OCI-LY7 (cell line): ENCODE measurements around the gene DPYSL5. TPM values are rescaled to one million over a fixed set of nuclear protein-coding genes. Genes with fewer than 3 reads are reported as not detected.

Experiments
- Bru-seq: library from RNA; stranded (reverse); fragments of 400-500 nt; gene quantifications from one replicate; lab custom pipeline; 2021; lab: Mats Ljungman, UMichigan
- BruChase-seq, 2 experiments: library from RNA; stranded (reverse); fragments of 400-500 nt; gene quantifications; one replicate each; lab custom pipeline; 2021; lab: Mats Ljungman, UMichigan
- BruUV-seq: library from RNA; stranded (reverse); fragments of 400-500 nt; replicated peaks from 2 replicates; lab custom pipeline; 2021; lab: Mats Ljungman, UMichigan
- CTCF ChIA-PET: fragments of 300-600 bp; sonication (Branson Sonifier 250); formaldehyde crosslinking; loops from one replicate; lab custom pipeline; 2022; ENCODE audit warnings: antibody characterized with exemption; ENCODE audit not compliant: unreplicated experiment; lab: Charles Lee
- POLR2A ChIA-PET: fragments of 300-600 bp; sonication (Branson Sonifier 250); formaldehyde crosslinking; loops from one replicate; lab custom pipeline; 2022; ENCODE audit warnings: antibody characterized with exemption; lab: Charles Lee
- DNase-seq: peaks from one replicate; pipeline ENCODE4 v3.0.0-alpha.2; 2015; ENCODE audit warnings: low spot score
- H2AFZ ChIP-seq: fragments of 200-600 bp; sonication (generic), shearing (Covaris generic); 2 replicates; pipeline ENCODE4 v1.6.1; 2014; ENCODE audit warnings: mild to moderate bottlenecking, antibody characterized with exemption, low read length, moderate library complexity
- H3K27ac ChIP-seq: fragments of 200-600 bp; sonication (generic); 2 replicates; pipeline ENCODE4 v1.5.1; 2014; ENCODE audit warnings: mixed run types, low read depth, mild to moderate bottlenecking, moderate library complexity, low read length, inconsistent platforms; ENCODE audit not compliant: poor library complexity, severe bottlenecking
- H3K36me3 ChIP-seq: fragments of 200-600 bp; sonication (generic); 2 replicates; pipeline ENCODE4 v1.6.1; 2014; ENCODE audit warnings: mild to moderate bottlenecking, antibody characterized with exemption, low read length, moderate library complexity, mixed read lengths; ENCODE audit not compliant: insufficient read depth
- H3K4me1 ChIP-seq: fragments of 200-600 bp; sonication (generic); 2 replicates; pipeline ENCODE4 v1.5.1; 2014; ENCODE audit warnings: mild to moderate bottlenecking, low read length; ENCODE audit not compliant: insufficient read depth, poor library complexity, severe bottlenecking
- H3K4me2 ChIP-seq: fragments of 200-600 bp; sonication (generic); 2 replicates; pipeline ENCODE4 v1.6.1; 2014; ENCODE audit warnings: mild to moderate bottlenecking, low read length
- H3K4me3 ChIP-seq: fragments of 200-600 bp; sonication (generic); 2 replicates; pipeline ENCODE4 v1.5.1; 2014; ENCODE audit warnings: mild to moderate bottlenecking, low read depth, low read length; ENCODE audit not compliant: poor library complexity, severe bottlenecking
- H3K79me2 ChIP-seq: fragments of 200-600 bp; sonication (generic); 2 replicates; pipeline ENCODE4 v1.6.1; 2016; ENCODE audit warnings: low read depth, mild to moderate bottlenecking, low read length, moderate library complexity, mixed read lengths; ENCODE audit not compliant: insufficient read depth
- H3K9me2 ChIP-seq: fragments of 200-600 bp; sonication (generic); 2 replicates; pipeline ENCODE4 v1.6.1; 2016; ENCODE audit warnings: mild to moderate bottlenecking, low read length, mixed read lengths; ENCODE audit not compliant: insufficient read depth
- H3K9me3 ChIP-seq: fragments of 200-600 bp; sonication (generic); 2 replicates; pipeline ENCODE4 v1.6.1; 2014; ENCODE audit warnings: mild to moderate bottlenecking, mixed run types, low read length, mixed read lengths
- H4K20me1 ChIP-seq: fragments of 200-600 bp; sonication (generic); 2 replicates; pipeline ENCODE4 v1.6.1; 2014; ENCODE audit warnings: mild to moderate bottlenecking, antibody characterized with exemption, low read length, moderate library complexity, mixed read lengths; ENCODE audit not compliant: insufficient read depth
- CTCF ChIP-seq: fragments of 200-600 bp; sonication (generic); conservative IDR thresholded peaks from 2 replicates; pipeline ENCODE4 v1.5.1; 2014; ENCODE audit warnings: mild to moderate bottlenecking, antibody characterized with exemption, low read length, moderate library complexity, mixed read lengths
- EZH2phosphoT487 ChIP-seq: fragments of 200-600 bp; sonication (generic); IDR thresholded peaks from 2 replicates; pipeline ENCODE4 v1.6.1; 2018; ENCODE audit warnings: low read depth, borderline replicate concordance, mild to moderate bottlenecking, mixed run types, antibody characterized with exemption, low read length, moderate library complexity, mixed read lengths
- intact Hi-C: fragments of 100-400 bp; cut with micrococcal nuclease; formaldehyde crosslinking; loops from one replicate; pipeline ENCODE4 v1.10.0; 2022; ENCODE audit not compliant: unreplicated experiment
- long read RNA-seq: library from polyadenylated mRNA; stranded (forward); transcript quantifications from one replicate; pipeline ENCODE4 v2.0.0, GENCODE V29; 2022
- total RNA-seq, 2 experiments: library from RNA; depleted of rRNA in 1 of 2; stranded (reverse); fragments of >200 nt in 1 of 2; shearing (Covaris generic) in 1 of 2; gene quantifications; 2 replicates each; pipeline ENCODE4 v1.2.3, GENCODE V29; 2014 to 2022

Gene DPYSL5
- total RNA-seq (2014; rRNA removed; shearing (Covaris generic)) (not detected in 2 replicates), total RNA-seq (2022) (not detected in 2 replicates), Bru-seq, nascent RNA (not detected), BruChase-seq, experiment 1, labeled RNA remaining after a 6-hour chase (not detected), BruChase-seq, experiment 2, labeled RNA remaining after a 2-hour chase (percentile 2 among the genes with signal in this experiment)
- long read RNA-seq = 0 reads

DNA sequence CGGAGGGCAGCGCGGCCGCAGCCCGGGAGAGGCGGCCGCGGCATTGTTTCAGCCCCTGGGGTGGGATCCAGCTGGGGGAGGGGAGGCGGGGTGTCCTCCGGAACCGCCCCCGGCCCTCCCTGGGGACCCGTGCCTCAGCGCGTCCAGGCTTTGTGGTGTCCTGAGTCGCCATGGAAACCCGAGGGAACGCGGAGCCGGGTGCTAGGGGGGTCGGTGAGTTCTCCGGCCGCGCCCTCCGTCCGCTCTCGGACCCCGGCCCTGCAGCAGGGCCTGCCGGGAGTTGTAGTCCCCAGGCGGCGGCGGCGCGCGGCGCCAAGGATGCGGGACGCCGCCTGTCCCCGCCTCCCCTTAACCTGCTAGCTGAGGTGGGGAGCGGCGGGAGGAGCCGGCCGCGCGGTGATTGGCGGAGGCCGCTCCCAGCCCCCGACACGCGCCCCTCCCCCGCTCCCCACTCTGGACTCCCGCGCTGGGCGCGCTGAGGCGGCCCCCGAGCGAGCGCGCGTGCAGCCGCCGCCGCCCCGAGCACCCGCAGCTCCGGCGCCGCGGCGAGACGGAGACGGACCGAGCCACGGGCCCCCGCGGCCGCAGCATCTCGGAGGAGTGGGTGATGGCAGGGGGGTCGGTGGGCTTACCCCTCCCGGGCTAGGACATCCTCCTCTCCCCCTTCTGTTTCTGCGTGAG is at the start of gene DPYSL5:
Gene DPYSL5, plus strand, starts transcription at position 478 of the 681 bp plus-strand sequence. CDS start 50,368 bp downstream, outside the sequence.
- Histone ChIP-seq H3K4me1 (no peaks in the 10 kb centered on the region), H3K36me3 (no peaks in the 10 kb centered on the region), H3K9me2 (no peaks in the 10 kb centered on the region), H2AFZ (no peak within 1 kb of the TSS), H3K9me3 (no peaks in the 10 kb centered on the region), H4K20me1 (no peaks in the 10 kb centered on the region), H3K4me2 (no peak within 1 kb of the TSS), H3K27ac (no peak within 1 kb of the TSS), H3K4me3 (no peak within 1 kb of the TSS), H3K79me2 (no peaks in the 10 kb centered on the region)
- BruUV-seq = no TSS peak
- CTCF ChIA-PET = no interaction called here
- POLR2A ChIA-PET = no interaction called here
- DNase-seq = no peak
- TF ChIP-seq CTCF (no peak), EZH2phosphoT487 (no peak)
- intact Hi-C loops = loop anchor here (5.0 kb wide), 2 partner anchors 170 to 445 kb away; no protein-coding TSS in a partner anchor

- H3K9me3 ChIP-seq = no peaks in the 10 kb centered on the region
- POLR2A ChIA-PET = interaction anchor here (0.7 kb wide), 1 partner anchor 51 kb away, joined by 4 read pairs; no protein-coding TSS in a partner anchor
- TF ChIP-seq CTCF = no peak
- no peak for TF ChIP-seq EZH2phosphoT487
- H3K4me2 ChIP-seq = no peak overlapping the region
- CTCF ChIA-PET = no interaction called here
- no peak for DNase-seq
- no peaks in the 10 kb centered on the region for H4K20me1 ChIP-seq
- no peaks in the 10 kb centered on the region for H3K9me2 ChIP-seq
- no TSS peak for BruUV-seq
- H3K36me3 ChIP-seq = peaks cover 49% of the 10 kb centered on the region
- H3K79me2 ChIP-seq = no peaks in the 10 kb centered on the region
- no peak overlapping the region for H2AFZ ChIP-seq
- no peaks in the 10 kb centered on the region for H3K4me1 ChIP-seq
- H3K27ac ChIP-seq = no peak overlapping the region
- H3K4me3 ChIP-seq = no peak overlapping the region
- intact Hi-C loops = no loop called here
These were observed 46.6 kb upstream of the DPYSL5 start for GRCh38 chr2:26801328-26801727.

GRCh38 chr2:26801796-26802195 is 46.1 kb upstream of the DPYSL5 start:
- H3K4me3 ChIP-seq = no peak overlapping the region
- H3K79me2 ChIP-seq = no peaks in the 10 kb centered on the region
- TF ChIP-seq CTCF = no peak
- H4K20me1 ChIP-seq = no peaks in the 10 kb centered on the region
- CTCF ChIA-PET = no interaction called here
- intact Hi-C loops = no loop called here
- DNase-seq = no peak
- no TSS peak for BruUV-seq
- H3K9me2 ChIP-seq = no peaks in the 10 kb centered on the region
- no peaks in the 10 kb centered on the region for H3K4me1 ChIP-seq
- POLR2A ChIA-PET = interaction anchor here (0.5 to 0.7 kb wide), 2 partner anchors 51 to 148 kb away, joined by 3 to 4 read pairs; no protein-coding TSS in a partner anchor
- H2AFZ ChIP-seq = no peak overlapping the region
- no peak overlapping the region for H3K27ac ChIP-seq
- no peak overlapping the region for H3K4me2 ChIP-seq
- H3K9me3 ChIP-seq = no peaks in the 10 kb centered on the region
- peaks cover 44% of the 10 kb centered on the region for H3K36me3 ChIP-seq
